Tibial nerve (tissue), 4 donors: Measurements from ENCODE around the gene IRS2. TPM values are rescaled to one million over a fixed set of nuclear protein-coding genes. Genes with fewer than 3 reads are reported as not detected.

Experiments
- DNase-seq, 2 donors: peaks; one replicate each; pipeline ENCODE4 v3.0.0-alpha.2; 2019; ENCODE audit warnings: low spot score in 2 of 2
- H3K27ac ChIP-seq, 4 donors: fragments of 200-600 bp; sonication (generic) in 3 of 4; one replicate each; pipeline ENCODE4 v1.5.1; 2017 to 2019; ENCODE audit warnings: mild to moderate bottlenecking in 1 of 4
- H3K27me3 ChIP-seq, 2 donors: fragments of 200-600 bp; sonication (generic) in 1 of 2; one replicate each; pipeline versions ENCODE4 v1.5.1 to v1.6.0; 2017 to 2019
- H3K36me3 ChIP-seq, 3 donors: fragments of 200-600 bp; sonication (generic); one replicate each; pipeline ENCODE4 v1.5.1; 2018 to 2019
- H3K4me1 ChIP-seq, 4 donors: fragments of 200-600 bp; sonication (generic) in 3 of 4; one replicate each; pipeline ENCODE4 v1.5.1; 2017 to 2019
- H3K4me3 ChIP-seq, 4 donors: fragments of 200-600 bp; sonication (generic) in 3 of 4; one replicate each; pipeline ENCODE4 v1.5.1; 2017 to 2019; ENCODE audit warnings: mild to moderate bottlenecking in 1 of 4, moderate library complexity in 1 of 4
- H3K9me3 ChIP-seq, 4 donors: fragments of 200-600 bp; sonication (generic) in 3 of 4; one replicate each; pipeline ENCODE4 v1.5.1; 2017 to 2019
- CTCF ChIP-seq, 5 experiments: fragments of 200-600 bp in 3 of 5; fragments of 450-650 bp in 2 of 5; sonication (generic) in 3 of 5; IDR thresholded peaks; one replicate each; pipeline ENCODE4 v1.5.1; 2016 to 2019; ENCODE audit warnings: antibody characterized with exemption in 5 of 5, mild to moderate bottlenecking in 3 of 5, moderate library complexity in 2 of 5
- EP300 ChIP-seq, 2 donors: sonication (generic); formaldehyde crosslinking; IDR thresholded peaks; one replicate each; pipeline ENCODE4 v1.6.1; 2017; ENCODE audit warnings: antibody characterized with exemption in 2 of 2, mild to moderate bottlenecking in 1 of 2
- POLR2A ChIP-seq, 2 donors: fragments of 450-650 bp; IDR thresholded peaks; one replicate each; pipeline ENCODE4 v1.6.1; 2017; ENCODE audit warnings: antibody characterized with exemption in 2 of 2, mild to moderate bottlenecking in 2 of 2, moderate library complexity in 2 of 2
- WGBS, 2 donors: methylation state at CpG; one replicate each; pipeline ENCODE4 v1.1.5; 2018; 5-methylcytosine and 5-hydroxymethylcytosine counted together
- total RNA-seq, 4 donors: library from RNA; depleted of rRNA; stranded (reverse); fragments of >200 nt; gene quantifications; one replicate each; pipeline ENCODE4 v1.1.0, GENCODE V29; 2016

The IRS2 gene
- total RNA-seq, 4 donors from 2014 or later = 38.3 to 60.9 (median 42.4) TPM

DNA sequence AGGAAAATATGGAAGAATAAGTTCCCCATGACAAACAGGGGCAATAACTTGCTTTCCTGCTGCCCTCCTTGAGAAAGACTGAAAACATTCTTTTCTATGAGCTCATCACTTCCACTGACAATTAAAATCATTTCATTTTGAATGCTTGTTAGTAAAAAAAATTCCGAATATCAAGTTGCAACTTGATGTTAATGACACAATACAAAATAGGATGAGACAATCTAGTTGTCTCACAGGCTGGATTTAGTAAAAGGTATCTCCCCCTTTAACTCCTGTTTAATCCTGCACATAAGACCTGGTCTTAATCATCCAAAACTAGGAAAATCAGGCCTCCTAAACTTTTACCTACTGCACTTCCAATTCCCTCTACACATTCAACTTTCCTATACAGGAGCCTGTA is 24.7 kb downstream of the IRS2 start:
- Histone ChIP-seq H3K27ac (no peak overlapping the region), H3K27me3 (no peaks in the 10 kb centered on the region), H3K4me3 (no peak overlapping the region), H3K36me3 (peaks cover 0 to 45% (median 0%) of the 10 kb centered on the region in 3 donors), H3K4me1 (peaks cover 0 to 28% (median 4%) of the 10 kb centered on the region in 4 donors), H3K9me3 (no peaks in the 10 kb centered on the region)
- DNase-seq = no peak
- WGBS, 2 donors = 36 to 78% methylated on average over 1 of the region's 1 CpG
- no peak for TF ChIP-seq EP300 (IDR thresholded peaks at IDR 0.05)
- TF ChIP-seq CTCF (IDR thresholded peaks at IDR 0.05) = no peak
- TF ChIP-seq POLR2A (IDR thresholded peaks at IDR 0.05) = no peak

DNA sequence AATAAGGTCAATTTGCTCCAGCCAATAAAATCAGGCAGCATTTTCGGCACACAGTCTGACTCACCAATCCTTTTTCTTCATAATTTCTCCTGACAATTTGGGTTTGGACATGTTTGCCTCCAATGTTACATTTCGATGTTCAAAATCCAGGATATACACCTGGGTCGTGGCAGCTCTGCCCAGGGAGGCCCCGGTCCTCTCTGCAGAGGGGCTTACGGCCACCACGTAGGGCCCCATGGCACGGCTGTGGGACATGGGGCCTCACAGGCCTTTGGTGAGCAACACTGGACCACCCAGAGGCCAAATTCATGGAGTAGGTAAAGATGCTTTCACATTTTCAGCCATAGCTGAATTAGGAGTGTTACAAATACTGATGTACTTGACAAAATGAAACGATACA is 25.4 kb downstream of the IRS2 start:
- no peak for DNase-seq
- WGBS, 2 donors = 79% methylated on average over 8 of the region's 8 CpGs
- H3K36me3 ChIP-seq = peaks cover 0 to 52% (median 2%) of the 10 kb centered on the region in 3 donors
- H3K9me3 ChIP-seq = no peaks in the 10 kb centered on the region
- TF ChIP-seq POLR2A (IDR thresholded peaks at IDR 0.05) = no peak
- TF ChIP-seq CTCF (IDR thresholded peaks at IDR 0.05) = no peak
- TF ChIP-seq EP300 (IDR thresholded peaks at IDR 0.05) = no peak
- H3K27me3 ChIP-seq = no peaks in the 10 kb centered on the region
- H3K4me1 ChIP-seq = peaks cover 0 to 27% (median 4%) of the 10 kb centered on the region in 4 donors
- no peak overlapping the region for H3K27ac ChIP-seq
- H3K4me3 ChIP-seq = no peak overlapping the region

DNA sequence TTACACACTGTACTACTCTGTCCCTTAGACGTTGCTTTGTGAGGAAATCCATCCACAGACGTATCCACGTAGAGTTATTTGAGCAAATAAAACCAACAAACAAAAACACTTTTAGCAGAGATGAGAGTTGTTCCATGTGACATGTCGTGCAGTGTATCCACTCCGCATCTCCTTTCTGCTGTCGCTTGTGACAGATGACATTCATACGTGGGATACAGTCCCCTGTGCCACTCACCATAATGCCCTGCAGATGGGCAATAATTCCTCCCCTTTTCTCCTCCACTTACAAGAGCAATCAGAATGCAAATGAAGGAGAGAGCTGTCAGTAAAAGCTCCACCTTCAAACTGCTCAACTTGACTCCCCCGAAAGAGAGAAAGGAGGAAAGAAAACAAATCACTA is 26.0 kb downstream of the IRS2 start:
- peaks cover 0 to 27% (median 4%) of the 10 kb centered on the region in 4 donors for H3K4me1 ChIP-seq
- no peak for DNase-seq
- 82 to 90% methylated on average over 8 of the region's 8 CpGs for WGBS, 2 donors

DNA sequence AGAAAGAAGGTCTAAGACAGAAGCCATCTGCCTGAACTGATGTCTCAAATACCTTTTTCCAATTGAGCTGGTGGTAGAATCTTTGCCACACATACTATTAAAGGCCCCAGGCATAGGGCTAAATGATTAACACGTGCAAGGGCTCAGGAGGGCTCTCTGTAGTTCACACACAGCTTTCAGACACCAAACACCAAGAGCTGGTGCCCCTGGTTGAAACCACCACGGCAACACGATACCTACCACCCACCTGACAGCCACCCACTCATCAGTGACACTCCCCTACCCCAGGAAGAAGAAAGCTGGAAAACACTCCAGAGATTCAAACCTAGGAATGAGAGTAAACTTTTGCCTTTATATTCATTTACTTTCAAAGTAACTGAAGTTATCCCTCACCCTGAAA is 26.8 kb downstream of the IRS2 start:
- no peak for DNase-seq
- H3K4me3 ChIP-seq = no peak overlapping the region
- peaks cover 0 to 66% (median 7%) of the 10 kb centered on the region in 3 donors for H3K36me3 ChIP-seq
- TF ChIP-seq EP300 (IDR thresholded peaks at IDR 0.05) (no peak), POLR2A (IDR thresholded peaks at IDR 0.05) (no peak), CTCF (IDR thresholded peaks at IDR 0.05) (no peak)
- no peaks in the 10 kb centered on the region for H3K27me3 ChIP-seq
- no peak overlapping the region for H3K27ac ChIP-seq
- WGBS, 2 donors = 75 to 86% methylated on average over 3 of the region's 3 CpGs
- H3K9me3 ChIP-seq = peaks cover 0 to 6% (median 0%) of the 10 kb centered on the region in 4 donors
- H3K4me1 ChIP-seq = peaks cover 0 to 20% (median 0%) of the 10 kb centered on the region in 4 donors

More for the DNA sequence above, 26.0 kb downstream of the IRS2 start:
- H3K27me3 ChIP-seq = no peaks in the 10 kb centered on the region
- peaks cover 0 to 58% (median 7%) of the 10 kb centered on the region in 3 donors for H3K36me3 ChIP-seq
- no peak overlapping the region for H3K27ac ChIP-seq
- peaks cover 0 to 5% (median 0%) of the 10 kb centered on the region in 4 donors for H3K9me3 ChIP-seq
- TF ChIP-seq POLR2A (IDR thresholded peaks at IDR 0.05) (no peak), CTCF (IDR thresholded peaks at IDR 0.05) (no peak)
- H3K4me3 ChIP-seq = no peak overlapping the region

GRCh38 chr13:109758937-109759480 is 27.4 kb downstream of the IRS2 start:
- H3K27me3 ChIP-seq = no peaks in the 10 kb centered on the region
- peaks cover 0 to 6% (median 0%) of the 10 kb centered on the region in 4 donors for H3K9me3 ChIP-seq
- H3K4me3 ChIP-seq = no peak overlapping the region
- peaks cover 0 to 17% (median 0%) of the 10 kb centered on the region in 4 donors for H3K4me1 ChIP-seq
- WGBS, 2 donors = 87 to 91% methylated on average over 15 of the region's 15 CpGs
- peaks cover 0 to 72% (median 7%) of the 10 kb centered on the region in 3 donors for H3K36me3 ChIP-seq
- no peak for DNase-seq
- H3K27ac ChIP-seq = no peak overlapping the region
- TF ChIP-seq CTCF (IDR thresholded peaks at IDR 0.05) (no peak), EP300 (IDR thresholded peaks at IDR 0.05) (no peak), POLR2A (IDR thresholded peaks at IDR 0.05) (no peak)
